Stimulated activated CD4-positive, alpha-beta T cell treated with anti-CD3 and anti-CD28 coated beads, Interleukin-12 subunit alpha, Interleukin-12 subunit beta, amount 100 ng/mL, for 4 hours (primary cell): ENCODE measurements around the gene ADIRF.
"Not testable (repeated sequence)": the region's sequence is repeated elsewhere in the genome, so short reads cannot be mapped to it uniquely, and the experiment has no call there.

Source experiments
- DNase-seq: peaks from one replicate; pipeline ENCODE4 v3.0.0-alpha.2; 2020

Gene ADIRF

DNA sequence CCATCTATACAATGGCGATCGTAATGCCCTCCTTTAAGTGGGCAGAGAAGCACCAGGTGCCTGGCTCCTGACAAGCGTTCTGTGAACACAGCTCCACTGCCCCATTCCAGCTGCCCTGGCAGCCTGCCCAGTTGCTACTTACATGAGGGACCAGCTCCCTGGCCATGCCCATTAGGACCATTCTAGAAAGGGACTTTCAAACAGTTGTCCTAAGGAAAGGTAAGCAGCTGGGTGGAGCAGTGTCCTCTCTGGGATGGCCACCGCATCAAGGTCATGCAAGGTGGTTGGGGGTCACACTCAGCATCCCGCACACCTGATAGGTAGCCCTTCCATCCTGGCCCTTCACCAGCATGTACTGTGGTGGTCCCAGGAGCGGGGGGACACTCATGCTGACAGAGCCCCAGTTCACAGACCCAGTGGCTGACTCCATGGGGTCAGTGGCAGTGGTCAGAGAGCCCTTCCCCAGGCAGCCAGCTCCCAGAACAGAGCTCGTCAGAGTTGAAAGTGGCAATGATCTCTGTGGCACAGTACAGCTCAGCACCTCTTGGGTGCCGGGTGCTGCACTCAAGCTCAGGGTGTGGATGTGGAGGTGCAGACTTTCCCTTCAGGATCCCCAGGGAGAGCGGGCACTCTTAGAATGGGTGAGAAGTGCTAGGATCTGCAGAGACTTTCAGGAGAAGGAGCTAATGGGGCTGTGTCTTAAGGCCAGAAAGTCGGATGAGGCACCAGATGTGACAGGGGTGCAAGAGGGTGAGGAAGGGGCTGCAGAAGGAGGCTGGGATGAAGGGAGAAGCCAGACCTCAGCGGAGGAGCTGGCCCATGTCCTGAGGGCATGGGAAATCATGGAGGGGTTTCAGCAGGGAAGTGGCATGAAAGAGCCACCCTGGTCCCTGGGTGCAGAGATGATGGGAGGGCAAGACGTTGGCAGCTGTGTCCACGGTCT is 21.8 kb upstream of the ADIRF start:
- DNase-seq = no peak

DNA sequence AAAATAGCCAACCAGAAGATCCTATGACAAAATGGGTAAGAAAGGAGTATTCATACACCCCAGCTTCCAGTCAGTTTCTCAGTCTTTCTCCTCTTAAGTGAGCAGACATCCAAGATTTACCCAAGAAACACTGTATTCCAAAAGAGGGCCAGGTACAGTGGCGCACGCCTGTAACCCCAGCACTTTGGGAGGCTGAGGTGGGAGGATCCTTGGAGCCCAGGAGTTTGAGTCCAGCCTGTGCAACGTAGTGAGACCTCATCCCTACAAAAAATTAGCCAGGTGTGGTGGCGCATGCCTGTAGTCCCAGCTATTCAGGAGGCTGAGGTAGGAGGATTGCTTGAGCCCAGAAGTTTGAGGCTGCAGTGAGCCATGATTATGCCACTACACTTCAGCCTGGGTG is 20.5 kb upstream of the ADIRF start:
- not testable (repeated sequence) for DNase-seq

GRCh38 chr10:86950349-86950748 is 17.9 kb upstream of the ADIRF start:
- no peak for DNase-seq

DNA sequence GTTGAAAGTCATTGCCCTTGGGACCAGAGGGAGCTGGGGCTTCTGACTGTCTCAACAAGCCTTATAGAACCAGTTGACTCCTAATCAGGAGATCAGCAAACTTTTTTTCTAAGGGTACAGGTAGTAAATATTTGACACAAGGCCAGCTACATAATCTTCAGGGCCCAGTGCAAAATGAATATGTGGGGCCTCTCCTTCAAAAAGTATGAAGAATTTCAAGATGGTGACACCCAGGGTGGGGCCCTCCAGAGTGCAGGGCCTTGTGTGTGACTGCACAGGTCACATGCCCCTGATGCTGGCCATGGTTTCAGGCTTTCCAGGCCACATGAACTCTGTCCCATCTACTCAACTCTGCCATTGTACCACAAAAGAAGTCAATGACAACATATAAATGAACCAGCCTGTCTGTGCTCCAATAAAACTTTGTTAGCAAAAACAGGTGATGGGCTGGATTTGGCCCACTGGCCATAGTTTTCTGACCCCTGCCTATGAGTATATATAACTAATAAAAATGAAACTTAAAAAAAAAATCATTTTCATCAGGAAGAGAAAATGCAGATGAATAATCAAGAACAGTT is 17.0 kb upstream of the ADIRF start:
- no peak for DNase-seq

GRCh38 chr10:86952106-86952505 is 16.2 kb upstream of the ADIRF start:
- DNase-seq = no peak

- DNase-seq = not testable (repeated sequence)
Observed at GRCh38 chr10:86952697-86953096, 15.6 kb upstream of the ADIRF start.

DNA sequence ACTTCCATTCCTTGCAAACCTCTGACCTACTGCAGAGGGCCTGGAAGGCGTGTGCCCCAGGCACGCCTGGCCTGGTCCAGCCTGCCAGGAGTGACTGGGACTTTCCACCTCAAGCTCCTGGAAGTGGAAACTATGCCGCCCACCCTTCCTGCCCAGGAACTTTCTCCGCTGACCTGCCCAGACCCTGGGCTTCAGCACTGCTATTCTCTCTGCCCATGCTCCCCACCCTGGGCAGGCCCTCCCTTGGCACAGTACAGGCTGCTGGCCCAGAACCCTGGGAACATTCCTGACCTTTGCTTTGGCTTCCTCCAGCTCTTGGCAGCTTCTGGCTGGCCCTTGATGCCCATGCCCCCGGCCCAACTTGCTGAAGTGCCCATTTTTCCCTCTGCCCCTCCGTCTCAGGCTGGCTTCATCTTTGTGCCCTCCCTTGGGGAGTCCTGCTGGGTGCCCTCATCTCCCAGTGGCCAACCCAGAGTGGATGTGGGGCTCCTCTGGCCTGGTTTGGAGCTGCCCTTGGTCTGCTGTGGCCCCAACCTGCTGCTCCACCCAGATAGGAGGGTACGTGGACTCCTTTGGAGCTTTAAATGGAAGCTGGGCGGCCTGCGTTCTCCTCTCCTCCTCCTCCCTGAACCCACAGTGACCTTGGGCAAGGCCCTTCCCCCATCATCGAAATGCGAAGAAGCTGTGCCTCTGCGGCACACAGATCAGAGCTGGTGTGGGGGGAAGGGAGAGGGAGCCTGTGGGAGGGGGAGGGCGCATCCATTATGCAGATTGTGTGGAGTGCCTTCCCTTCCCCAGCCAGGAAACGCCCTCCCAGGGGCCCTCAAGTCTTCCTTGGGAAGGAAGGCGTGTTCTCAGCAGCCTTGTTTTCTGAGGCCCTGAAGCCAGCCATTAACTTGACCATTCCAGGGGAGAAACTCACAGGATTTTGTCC is 14.3 kb upstream of the ADIRF start:
- DNase-seq = no peak

- no peak for DNase-seq
Observed at GRCh38 chr10:86954681-86955500, 13.4 kb upstream of the ADIRF start.

GRCh38 chr10:86955501-86956194 is 12.6 kb upstream of the ADIRF start:
- DNase-seq = no peak

GRCh38 chr10:86956195-86956847 is 12.0 kb upstream of the ADIRF start:
- DNase-seq = no peak

GRCh38 chr10:86956848-86957448 is 11.3 kb upstream of the ADIRF start:
- no peak for DNase-seq

DNA sequence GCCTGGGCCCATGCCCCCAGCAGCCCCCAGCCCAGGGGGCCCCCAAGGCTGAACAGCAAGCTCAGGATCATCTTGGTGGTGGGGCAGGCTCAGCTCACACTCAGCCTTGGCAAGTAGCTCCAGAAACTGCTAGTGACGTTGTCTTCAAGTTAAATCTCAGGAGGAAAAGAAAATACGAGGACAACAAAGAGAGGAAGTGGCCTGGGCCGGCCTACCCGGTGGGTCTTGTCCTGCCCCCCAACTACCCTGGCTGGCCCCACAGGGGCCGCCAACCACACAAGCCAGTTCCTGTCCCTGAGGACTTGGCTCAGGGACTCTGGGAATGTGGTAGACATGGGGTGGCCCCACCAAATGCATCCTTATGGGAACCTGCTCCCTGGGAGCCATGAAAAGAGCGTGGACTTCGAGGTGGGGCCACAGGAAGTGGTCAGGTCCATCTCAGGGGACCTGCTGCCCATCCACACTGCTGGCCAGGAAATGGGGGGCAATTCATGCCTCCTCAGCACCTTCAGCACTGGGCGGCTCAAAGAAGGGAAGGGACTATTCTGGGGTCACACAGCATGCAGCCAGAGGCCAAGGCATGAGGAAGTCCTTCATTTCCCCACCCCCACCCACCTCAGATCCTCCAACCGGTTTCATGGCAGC is 10.7 kb upstream of the ADIRF start, which contains the start of gene MMRN2:
Gene MMRN2, minus strand, starts transcription at position 145 of the 645 bp plus-strand sequence. Its CDS starts 74 bp downstream, at position 71.
- no peak for DNase-seq

DNA sequence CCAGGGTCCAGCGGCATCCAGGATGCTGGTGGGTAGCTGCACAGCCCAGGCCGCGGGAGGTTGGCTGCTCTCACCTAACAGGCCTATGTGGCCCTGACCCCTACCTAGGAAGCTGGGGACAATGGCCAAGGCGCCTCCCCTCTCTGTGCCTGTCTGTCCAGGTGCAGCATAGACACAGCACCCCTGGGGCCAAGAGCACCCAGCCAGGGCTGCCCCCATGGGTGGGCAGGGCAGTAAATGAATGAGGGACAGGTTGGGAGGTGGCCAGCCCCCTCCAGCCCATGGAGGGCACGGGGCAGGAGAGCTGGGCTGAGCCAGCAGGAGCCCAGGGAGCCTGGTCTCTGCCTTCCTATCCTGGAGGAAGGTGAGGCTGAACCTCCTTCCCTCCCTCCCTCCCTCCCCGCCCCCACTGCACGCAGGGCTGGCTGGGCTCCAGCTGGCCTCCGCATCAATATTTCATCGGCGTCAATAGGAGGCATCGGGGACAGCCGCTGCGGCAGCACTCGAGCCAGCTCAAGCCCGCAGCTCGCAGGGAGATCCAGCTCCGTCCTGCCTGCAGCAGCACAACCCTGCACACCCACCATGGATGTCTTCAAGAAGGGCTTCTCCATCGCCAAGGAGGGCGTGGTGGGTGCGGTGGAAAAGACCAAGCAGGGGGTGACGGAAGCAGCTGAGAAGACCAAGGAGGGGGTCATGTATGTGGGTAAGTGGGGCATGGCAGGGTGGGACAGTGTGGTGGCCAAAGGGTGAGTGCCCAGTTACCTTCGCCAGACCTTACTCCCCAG is 10.0 kb upstream of the ADIRF start, which contains the start of gene SNCG:
Gene SNCG, plus strand, starts transcription at position 484 of the 785 bp plus-strand sequence. Its CDS starts 99 bp downstream, at position 583.
- no peak for DNase-seq

DNA sequence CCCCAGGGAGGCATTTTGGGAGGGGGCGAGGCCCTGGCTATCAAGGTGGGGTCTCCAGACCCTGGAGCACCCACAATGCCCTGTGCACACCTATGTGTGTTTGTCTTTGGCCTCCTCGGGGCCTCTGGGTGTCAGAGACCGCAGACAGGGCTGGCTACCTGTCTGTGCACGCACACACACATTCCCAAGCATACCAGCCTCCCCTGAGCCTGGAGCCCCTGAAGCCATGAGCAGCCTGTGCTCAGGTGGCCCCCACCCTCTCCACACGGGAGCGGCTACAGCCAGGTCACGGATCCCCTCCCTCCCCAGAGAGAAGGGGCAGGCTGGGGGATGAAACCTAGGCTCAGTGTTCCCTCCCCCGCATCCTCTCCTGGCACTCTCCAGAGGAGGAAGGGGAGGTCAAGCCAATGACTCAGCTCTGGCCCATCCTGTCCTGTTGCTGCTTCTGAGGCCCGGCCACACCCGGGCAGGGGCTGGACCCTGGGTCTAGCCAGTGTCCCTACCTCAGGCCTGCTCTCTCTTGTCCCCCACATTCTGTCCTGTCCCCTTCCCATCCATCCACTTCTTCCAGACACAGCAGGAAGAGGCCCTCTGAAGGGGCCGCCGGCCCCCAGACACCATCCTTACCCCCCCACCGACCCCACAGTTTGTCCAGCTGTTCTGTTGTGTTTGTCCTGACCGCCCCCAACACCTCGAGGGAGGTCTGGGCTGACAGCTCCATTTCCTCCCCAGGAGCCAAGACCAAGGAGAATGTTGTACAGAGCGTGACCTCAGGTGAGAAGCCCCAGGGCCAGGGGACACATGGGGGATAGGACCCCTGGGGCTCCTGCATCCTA is 9.2 kb upstream of the ADIRF start:
- no peak for DNase-seq

GRCh38 chr10:86959737-86960002 is 8.6 kb upstream of the ADIRF start:
- DNase-seq = no peak

- DNase-seq = no peak
Observed at GRCh38 chr10:86960003-86960862, 8.0 kb upstream of the ADIRF start.

DNA sequence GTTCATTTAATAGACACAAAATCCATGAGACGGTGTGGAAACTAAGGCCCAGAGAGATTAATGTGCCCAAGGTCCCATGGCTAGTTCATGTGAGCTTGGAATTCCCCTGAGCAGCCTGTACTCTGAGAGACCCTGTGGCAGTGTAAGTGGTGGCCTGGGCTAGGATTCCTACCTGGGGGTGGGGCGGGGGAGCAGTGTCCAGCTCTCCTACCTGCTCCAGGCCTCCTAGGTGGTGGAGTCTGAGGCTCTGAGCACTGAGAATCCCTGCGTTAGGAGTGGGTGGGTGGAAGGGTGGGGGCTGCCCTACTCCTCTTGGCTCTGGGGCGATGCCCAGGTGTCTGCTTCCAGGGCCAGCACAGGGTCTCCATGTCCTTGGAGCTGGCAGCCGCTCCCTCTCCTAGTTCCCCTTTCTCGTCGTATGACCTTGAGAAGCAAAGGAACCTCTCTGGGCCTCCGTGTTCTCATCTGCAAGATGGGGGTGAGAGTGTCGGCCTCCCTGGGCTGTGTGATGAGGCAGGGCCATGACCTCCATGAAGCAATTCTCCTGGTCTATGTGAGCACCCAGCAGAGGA is 7.3 kb upstream of the ADIRF start:
- no peak for DNase-seq
